HuH-7 (cell line): ENCODE data around the gene SYNDIG1.
"Not testable (repeated sequence)": the region's sequence is repeated elsewhere in the genome, so short reads cannot be mapped to it uniquely, and the experiment has no call there.

Experiments
- DNase-seq: peaks from one replicate; pipeline ENCODE4 v3.0.0; 2011; ENCODE audit warnings: low spot score

The SYNDIG1 gene

GRCh38 chr20:24611360-24612140 is 142.1 kb downstream of the SYNDIG1 start:
- DNase-seq: no peak

- DNase-seq: no peak
Measured at GRCh38 chr20:24612799-24613775, 143.7 kb downstream of the SYNDIG1 start.

- DNase-seq: no peak
Measured at GRCh38 chr20:24614341-24614740, 144.9 kb downstream of the SYNDIG1 start.

- DNase-seq: no peak
Measured at GRCh38 chr20:24615353-24615752, 145.9 kb downstream of the SYNDIG1 start.

GRCh38 chr20:24616258-24617079 is 147.0 kb downstream of the SYNDIG1 start:
- DNase-seq: no peak

- no peak for DNase-seq
Measured at GRCh38 chr20:24617080-24617432, 147.6 kb downstream of the SYNDIG1 start.

GRCh38 chr20:24617757-24618450 is 148.5 kb downstream of the SYNDIG1 start:
- no peak for DNase-seq

GRCh38 chr20:24618739-24619138 is 149.3 kb downstream of the SYNDIG1 start:
- no peak for DNase-seq

GRCh38 chr20:24619212-24619611 is 149.8 kb downstream of the SYNDIG1 start:
- DNase-seq: no peak

GRCh38 chr20:24620937-24621519 is 151.6 kb downstream of the SYNDIG1 start:
- no peak for DNase-seq

- DNase-seq: no peak
Measured at GRCh38 chr20:24622856-24623255, 153.4 kb downstream of the SYNDIG1 start.

- not testable (repeated sequence) for DNase-seq
Measured at GRCh38 chr20:24626141-24626540, 156.7 kb downstream of the SYNDIG1 start.

GRCh38 chr20:24627291-24627690 is 157.9 kb downstream of the SYNDIG1 start:
- DNase-seq: no peak

- no peak for DNase-seq
Measured at GRCh38 chr20:24627926-24628325, 158.5 kb downstream of the SYNDIG1 start.

GRCh38 chr20:24628985-24629384 is 159.6 kb downstream of the SYNDIG1 start:
- no peak for DNase-seq

GRCh38 chr20:24629668-24630067 is 160.2 kb downstream of the SYNDIG1 start:
- no peak for DNase-seq

GRCh38 chr20:24630486-24631172 is 161.2 kb downstream of the SYNDIG1 start:
- DNase-seq: no peak

- DNase-seq: no peak
Measured at GRCh38 chr20:24631173-24631505, 161.7 kb downstream of the SYNDIG1 start.

- no peak for DNase-seq
Measured at GRCh38 chr20:24632581-24632980, 163.2 kb downstream of the SYNDIG1 start.

- no peak for DNase-seq
Measured at GRCh38 chr20:24633026-24633425, 163.6 kb downstream of the SYNDIG1 start.

- no peak for DNase-seq
Measured at GRCh38 chr20:24633521-24633920, 164.1 kb downstream of the SYNDIG1 start.
